ENCODE measurements around the gene PHACTR1.
"Not testable (repeated sequence)": the region's sequence is repeated elsewhere in the genome, so short reads cannot be mapped to it uniquely, and the experiment has no call there.

Gene PHACTR1

DNA sequence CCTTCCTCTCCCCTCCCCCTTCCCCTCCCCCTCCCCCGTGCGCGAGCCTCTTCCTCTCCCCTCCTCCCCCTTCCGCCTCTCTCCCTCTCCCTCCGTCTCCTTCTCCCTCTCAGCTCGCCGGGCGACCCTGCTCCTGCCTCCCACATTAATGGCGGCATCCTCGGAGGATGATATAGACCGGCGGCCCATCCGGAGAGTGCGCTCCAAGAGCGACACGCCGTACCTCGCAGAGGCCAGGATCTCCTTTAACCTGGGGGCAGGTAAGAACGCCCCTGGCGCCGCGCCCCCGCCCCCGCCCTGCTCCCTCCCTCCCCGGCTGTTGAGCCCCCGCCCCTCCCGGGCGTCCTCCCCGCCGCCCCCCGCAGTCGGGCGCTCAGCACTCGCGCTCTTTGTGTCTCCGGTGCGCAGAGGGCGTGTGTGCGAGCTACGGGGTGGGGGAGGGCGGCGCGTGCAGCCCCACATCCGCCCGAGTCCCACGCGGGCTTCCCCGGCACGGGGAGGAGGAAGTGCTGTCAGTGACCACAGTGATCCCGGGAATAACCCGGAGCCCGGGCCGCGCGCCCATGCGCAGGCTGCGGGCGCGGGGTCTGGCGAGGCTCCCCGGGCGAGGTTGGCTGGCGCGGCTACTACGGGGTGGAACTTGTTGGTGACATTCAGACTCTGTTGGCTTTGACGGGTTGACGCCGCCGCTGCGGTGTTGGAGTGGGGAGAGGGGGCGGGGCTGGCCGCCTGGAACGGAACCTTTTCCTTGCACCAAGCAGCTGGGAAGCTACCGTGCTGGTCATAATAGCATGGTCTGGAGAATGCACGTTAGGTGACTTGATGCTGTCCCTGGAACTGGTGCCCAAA lies 33.2 kb downstream of the PHACTR1 start:
- peak in 3 of 4 experiments; percentile 27 to 40 (median 38) for DNase-seq

GRCh38 chr6:12750416-12750815 lies 33.8 kb downstream of the PHACTR1 start:
- DNase-seq: no peak

GRCh38 chr6:12751694-12752325 lies 35.2 kb downstream of the PHACTR1 start:
- peak; percentile 65 to 87 (median 78) for DNase-seq

DNA sequence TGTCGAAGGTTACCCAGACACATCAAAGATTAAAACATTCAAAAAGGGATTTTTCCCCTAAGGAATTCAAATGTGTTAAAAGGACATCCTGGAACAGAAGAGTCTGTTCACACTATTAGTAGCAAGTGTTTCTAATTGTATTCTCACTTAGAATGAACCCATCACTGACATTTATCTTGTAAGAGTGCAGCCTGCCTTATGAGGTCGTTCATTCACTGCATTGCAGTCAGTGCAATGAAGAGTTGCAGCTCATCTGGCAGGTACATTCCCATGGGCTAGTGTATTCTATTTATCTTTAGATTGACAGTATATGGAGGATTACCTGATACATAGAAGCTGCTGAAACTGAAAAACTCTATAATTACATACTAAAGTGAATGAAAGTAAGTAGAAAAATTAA lies 36.5 kb downstream of the PHACTR1 start:
- no peak for DNase-seq

DNA sequence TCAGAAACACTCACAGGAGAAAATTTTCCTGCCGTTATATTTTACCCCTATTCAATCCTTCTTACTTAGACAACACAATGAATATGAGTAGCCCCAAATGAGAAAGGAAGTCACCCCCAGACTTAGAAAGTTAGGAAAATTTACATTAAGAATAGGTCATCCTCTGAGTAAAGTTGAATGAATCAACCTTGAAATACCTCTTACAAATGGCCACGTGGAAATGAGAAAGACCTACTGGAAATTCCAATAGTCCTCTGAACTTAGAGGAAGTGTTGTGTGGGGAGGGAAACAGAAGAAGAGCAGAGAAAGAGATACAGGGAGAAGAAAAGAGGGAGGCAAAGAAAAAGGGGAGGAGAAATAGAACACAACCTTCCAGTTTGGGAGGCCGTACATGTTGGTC lies 43.7 kb downstream of the PHACTR1 start:
- DNase-seq: no peak

DNA sequence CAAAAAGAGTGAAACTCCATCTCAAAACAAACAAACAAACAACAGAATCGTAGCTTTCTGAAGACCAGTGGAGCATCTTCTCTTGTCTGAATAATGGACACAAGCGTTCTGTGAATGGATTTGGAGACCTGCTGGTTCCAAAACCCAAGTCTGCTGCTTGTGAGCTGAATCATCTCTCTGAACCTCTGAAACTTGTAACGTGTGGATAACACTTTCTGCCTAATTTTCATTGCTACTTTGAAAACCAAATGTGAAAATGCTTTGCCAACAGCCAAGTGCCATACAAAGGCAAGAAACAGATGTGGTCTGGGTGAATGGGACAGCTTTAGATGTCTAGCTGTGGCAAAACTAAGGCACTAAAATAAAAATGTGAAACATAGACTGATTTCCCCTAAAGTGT lies 44.3 kb downstream of the PHACTR1 start:
- DNase-seq: no peak

- DNase-seq: peak; percentile 6 to 42 (median 30)
These were observed 45.0 kb downstream of the PHACTR1 start for GRCh38 chr6:12761376-12762115.

DNA sequence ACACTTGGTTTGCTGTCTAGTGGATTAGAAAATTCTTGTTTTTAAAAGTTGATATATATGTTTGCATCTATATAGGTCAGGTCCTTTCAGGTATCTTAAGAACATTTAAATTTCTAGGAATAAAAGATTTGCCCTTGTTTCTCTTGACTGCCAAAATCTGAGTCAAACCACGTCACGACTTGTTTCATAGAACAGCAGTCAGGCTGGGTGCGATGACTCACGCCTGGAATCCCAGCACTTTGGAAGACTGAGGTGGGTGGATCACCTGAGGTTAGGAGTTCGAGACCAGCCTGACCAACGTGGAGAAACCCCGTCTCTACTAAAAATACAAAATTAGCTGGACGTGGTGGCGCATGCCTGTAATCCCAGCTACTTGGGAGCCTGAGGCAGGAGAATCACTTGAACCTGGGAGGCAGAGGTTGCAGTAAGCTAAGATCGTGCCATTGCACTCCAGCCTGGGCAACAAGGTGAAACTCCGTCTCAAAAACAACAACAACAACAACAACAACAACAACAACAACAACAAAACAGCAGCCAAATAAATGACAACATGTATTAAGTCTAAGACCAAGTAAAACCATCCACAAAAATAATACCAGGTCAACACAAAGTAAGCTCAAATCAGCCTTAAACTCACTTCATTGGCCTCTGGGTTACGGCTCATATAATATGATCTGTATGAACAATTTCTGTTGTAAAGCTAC lies 46.3 kb downstream of the PHACTR1 start:
- not testable (repeated sequence) for DNase-seq

DNA sequence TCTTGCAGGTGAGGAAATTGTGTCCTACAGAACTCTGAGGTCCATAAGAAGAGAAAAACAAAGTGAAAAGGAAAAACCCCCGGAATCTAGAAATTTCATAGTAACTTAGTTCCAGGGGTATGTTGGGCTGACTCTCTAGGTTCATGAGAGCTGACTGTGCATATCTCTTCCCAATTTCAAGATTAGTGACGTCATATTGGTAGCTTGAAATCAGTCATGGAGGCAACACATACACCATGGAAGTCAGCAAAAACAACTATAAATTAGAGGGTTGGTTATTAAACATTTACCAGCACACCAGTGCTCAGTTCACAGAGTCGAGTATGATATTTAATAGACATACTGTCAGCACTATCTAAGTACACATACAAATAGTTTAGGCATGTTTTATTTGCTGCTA lies 49.8 kb downstream of the PHACTR1 start:
- DNase-seq: no peak

DNA sequence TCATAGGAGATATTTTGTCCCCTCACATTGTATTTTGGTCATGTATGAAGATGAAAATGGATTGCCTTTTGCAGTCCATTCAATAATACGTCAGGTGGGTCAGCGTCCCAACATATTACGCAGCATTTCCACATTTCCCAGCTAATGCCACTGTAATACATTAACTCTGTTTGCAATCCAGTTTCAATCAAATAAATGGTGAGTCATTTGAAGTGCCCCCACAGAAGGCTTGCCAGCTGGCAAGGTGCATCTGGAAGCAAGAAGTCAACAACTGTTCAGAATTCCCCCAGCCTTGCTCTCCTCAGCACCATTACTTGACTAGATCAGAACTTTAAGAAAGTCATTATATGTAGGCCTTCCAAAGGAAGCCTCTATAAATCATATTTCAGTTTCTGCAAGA lies 50.4 kb downstream of the PHACTR1 start:
- DNase-seq: no peak

- no peak for DNase-seq
These were observed 53.1 kb downstream of the PHACTR1 start for GRCh38 chr6:12769556-12770256.

DNA sequence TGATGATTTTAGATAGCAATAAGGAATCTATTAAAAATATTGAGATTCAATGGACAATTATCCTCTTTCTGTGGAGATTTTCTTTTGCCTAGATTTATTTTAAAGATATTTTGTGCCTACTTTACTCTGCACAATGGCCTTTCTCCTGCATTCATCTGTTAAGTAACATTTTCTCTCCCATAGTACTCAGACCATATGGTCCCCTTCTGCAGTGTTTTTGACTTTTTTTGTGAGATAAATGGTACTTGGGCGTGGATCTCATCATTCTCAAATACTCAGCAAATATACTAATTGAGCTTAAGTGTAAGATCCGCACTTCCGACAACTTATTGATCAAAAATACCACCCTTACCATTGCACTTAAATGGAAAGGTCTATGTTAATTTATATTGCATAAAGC lies 55.8 kb downstream of the PHACTR1 start:
- no peak for DNase-seq

DNA sequence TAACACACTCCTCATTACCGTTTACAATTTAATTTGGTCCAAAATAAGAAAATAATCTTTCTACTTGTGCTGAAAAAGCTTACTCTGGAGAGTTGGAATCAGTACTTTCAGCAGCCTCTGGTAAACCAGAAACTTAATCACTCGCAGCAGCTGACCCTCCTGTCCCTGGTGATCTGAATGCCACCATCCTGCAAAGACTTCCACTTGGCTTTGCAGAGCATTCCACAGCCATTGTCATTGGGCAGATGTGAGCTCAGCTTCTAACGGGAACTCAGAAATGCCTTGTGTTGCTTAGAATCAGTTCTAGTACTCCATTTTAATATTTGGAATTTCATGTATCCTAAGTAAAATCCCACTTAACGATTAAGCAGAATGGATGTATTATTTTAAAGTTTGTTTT lies 59.7 kb downstream of the PHACTR1 start:
- no peak for DNase-seq

DNA sequence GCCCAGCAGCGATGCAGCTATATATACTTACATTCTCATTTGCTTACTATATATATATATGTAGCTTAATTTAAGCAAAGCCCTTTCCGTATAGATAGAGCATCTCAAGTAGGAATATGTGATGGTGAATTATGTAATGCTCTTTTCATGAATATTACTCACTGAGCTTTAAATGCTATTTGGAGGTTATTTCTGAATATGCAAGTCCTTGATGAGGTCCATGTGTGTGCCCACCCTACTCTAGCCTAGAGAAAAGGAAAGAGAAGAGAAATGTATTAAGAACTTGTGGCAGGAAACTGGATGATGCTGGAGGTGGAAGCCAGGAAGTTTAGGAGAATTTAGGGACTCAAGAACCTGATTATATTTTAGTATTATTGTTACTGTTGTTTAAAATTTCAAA lies 63.2 kb downstream of the PHACTR1 start:
- no peak for DNase-seq

- DNase-seq: no peak
These were observed 65.6 kb downstream of the PHACTR1 start for GRCh38 chr6:12782136-12782535.

DNA sequence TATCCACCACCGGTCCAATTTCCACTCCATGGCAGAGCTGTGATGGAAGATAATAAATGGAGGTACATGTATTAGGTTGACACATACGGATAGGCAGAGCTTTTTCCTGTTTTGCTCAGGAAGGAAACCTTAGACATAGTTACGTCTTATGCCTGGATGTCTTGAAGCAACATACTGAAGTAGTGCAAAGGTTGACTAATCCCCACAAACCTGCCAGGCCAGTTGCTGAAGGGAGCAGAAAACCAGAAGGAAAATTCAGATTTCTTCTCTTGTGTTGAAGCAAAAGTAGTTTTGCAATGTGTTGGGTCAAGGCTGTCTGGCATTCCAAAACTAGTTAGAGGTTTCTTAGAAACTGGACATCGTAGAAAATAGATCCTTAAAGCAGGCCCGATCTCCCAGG lies 68.7 kb downstream of the PHACTR1 start:
- no peak for DNase-seq

DNA sequence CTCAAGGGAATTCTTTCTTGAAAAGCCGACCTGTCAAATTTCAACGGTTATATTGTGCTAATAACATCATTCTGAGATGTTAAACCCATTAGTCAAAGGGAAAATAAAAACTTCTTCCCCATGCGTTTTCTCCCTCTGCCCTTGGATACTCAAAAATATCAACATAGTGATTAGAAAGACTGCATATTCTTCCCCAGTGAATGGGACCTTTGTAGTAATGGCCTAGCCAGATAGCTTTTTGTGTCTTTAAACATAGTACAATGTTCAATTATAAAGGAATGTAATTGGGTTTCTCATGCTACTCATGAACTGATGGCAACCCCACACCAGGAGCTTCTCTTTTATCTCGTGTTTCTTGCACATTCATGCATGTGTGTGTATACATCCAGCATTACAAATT lies 69.4 kb downstream of the PHACTR1 start:
- no peak for DNase-seq

GRCh38 chr6:12791371-12791770 lies 74.8 kb downstream of the PHACTR1 start:
- no peak for DNase-seq

DNA sequence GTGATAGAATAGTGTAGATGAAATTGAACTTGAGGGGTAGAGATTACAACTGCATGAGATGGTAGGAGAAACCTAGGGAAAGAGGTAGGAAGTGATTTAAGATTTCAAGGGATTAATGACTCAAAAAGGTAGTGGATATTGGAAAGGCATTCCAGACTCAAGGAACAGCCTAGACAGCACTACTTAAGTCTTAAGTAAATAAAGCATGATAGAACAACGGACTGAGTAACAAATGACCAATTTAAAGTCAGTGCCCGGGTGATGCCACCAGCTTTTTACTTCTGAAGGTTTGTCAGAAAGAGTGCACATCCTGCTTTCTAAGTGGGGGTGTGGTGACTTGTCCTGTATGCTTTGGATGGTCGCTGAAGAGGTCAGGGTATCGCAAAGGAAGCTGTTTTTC lies 81.8 kb downstream of the PHACTR1 start:
- no peak for DNase-seq

DNA sequence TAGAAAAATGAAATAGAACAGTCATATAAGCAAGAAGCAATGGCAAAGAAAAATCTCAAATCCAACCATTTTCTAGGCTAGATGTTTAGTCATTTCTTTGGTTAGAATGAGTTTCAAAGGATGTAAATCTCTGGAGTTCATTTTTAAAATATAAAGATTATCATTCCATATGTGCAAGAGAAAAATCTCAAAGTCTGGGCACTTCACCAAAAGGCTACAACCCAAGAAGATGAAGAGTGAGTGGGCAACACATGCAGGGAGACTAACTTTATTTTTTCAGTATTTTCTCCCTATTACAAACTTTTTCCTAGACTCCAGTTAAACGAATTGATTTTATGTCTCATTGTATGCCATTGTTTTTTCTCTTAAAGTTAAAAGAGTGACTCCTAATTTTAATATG lies 83.6 kb downstream of the PHACTR1 start:
- no peak for DNase-seq

DNA sequence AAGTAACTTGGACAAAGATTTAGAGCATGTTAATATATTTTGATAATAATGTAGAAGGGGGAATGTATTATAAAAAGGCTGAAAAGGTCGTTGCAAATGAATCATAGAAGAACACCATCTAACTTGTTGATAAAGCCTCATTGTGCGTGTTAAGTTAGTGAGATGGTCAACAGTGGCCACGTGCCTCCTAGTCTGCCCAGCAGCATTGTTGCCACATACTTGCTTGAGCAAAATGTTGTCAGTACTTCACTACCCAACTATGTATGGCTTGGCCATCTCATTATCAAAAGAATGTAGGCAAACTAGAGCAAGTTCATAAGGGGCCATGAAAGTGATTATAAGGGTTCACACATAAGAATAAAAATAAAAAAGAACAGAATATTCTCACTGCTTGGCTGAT lies 84.6 kb downstream of the PHACTR1 start:
- DNase-seq: no peak

- no peak for DNase-seq
These were observed 85.9 kb downstream of the PHACTR1 start for GRCh38 chr6:12802440-12802839.

All from suppressor macrophage (primary cell).